ENCODE measurements around the gene AGBL3.
"Not testable (repeated sequence)": the region's sequence is repeated elsewhere in the genome, so short reads cannot be mapped to it uniquely, and the experiment has no call there.

Gene AGBL3

DNA sequence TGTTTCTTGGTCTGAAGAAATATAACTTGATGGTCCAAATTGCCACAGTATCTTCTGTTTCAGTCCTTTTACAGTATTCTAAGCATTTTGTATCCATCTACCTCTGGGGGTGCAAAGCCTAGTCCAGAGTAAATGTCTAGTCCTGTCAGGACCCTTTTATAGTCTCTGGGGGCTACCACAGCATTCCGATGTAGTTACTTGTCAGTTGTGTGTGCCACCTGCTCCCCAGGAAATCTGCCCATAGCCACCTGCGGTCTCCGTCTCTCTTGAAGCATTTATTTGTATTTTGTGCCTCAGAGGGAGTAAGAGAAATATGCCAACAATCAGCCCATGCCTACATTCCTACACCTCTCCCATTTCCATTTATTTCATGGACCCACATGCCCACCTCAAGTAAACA, 12.8 kb downstream of the AGBL3 start:
- no peak for DNase-seq (ENCODE audit: low read depth)
- TF ChIP-seq CTCF (IDR thresholded peaks at IDR 0.05; ENCODE audit: low read length, missing control alignments) = no peak
- no peak overlapping the region for H3K4me3 ChIP-seq (replicated peaks; ENCODE audit: low read depth, low read length)

DNA sequence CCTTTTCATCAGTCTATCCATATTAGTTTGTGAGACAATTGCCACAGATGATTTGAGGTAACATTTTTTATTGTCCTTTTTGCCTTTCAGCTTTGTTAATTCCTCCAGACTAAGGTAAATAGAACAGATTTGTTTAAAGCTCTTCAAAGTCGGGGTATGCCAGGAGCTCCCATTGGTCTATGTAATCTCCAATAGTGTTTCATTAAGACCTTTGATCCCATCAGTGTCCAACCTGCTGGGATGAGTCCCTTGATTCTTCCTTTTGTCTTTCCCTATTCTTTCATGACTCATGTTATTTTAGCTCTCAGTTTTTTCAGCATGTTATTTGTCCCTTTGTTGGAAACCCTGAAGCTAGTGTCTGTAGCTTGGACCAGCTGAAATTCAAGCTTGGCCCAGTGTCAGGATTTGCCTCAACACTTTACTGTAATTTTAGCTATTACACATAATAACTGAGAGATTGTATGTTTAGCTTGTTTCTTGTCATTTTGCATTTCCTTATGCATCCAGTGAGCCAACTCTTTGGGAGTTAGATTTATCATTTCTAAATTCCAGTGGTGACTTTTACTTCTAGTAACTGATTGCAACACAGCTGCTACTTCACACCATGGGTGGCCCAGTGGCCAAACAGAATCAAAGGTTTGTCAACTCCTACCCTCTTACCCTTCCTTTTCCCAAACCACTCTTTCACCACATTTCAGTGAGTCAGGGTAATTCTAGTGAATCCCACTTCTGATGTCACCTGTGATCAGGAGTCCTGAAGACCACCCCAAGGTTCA, 15.3 kb downstream of the AGBL3 start:
- no peak for TF ChIP-seq CTCF (IDR thresholded peaks at IDR 0.05; ENCODE audit: low read length, missing control alignments)
- peak; percentile 30 for DNase-seq (ENCODE audit: low read depth)
- no peak overlapping the region for H3K4me3 ChIP-seq (replicated peaks; ENCODE audit: low read depth, low read length)

GRCh38 chr7:135012229-135012628, 25.9 kb downstream of the AGBL3 start:
- DNase-seq (ENCODE audit: low read depth) = no peak
- no peak overlapping the region for H3K4me3 ChIP-seq (replicated peaks; ENCODE audit: low read depth, low read length)
- TF ChIP-seq CTCF (IDR thresholded peaks at IDR 0.05; ENCODE audit: low read length, missing control alignments) = no peak

- no peak overlapping the region for H3K4me3 ChIP-seq (replicated peaks; ENCODE audit: low read depth, low read length)
- no peak for DNase-seq (ENCODE audit: low read depth)
- TF ChIP-seq CTCF (IDR thresholded peaks at IDR 0.05; ENCODE audit: low read length, missing control alignments) = no peak
Observed at GRCh38 chr7:135023622-135024021, 37.3 kb downstream of the AGBL3 start.

GRCh38 chr7:135035252-135035651, 48.9 kb downstream of the AGBL3 start:
- TF ChIP-seq CTCF (IDR thresholded peaks at IDR 0.05; ENCODE audit: low read length, missing control alignments) = no peak

DNA sequence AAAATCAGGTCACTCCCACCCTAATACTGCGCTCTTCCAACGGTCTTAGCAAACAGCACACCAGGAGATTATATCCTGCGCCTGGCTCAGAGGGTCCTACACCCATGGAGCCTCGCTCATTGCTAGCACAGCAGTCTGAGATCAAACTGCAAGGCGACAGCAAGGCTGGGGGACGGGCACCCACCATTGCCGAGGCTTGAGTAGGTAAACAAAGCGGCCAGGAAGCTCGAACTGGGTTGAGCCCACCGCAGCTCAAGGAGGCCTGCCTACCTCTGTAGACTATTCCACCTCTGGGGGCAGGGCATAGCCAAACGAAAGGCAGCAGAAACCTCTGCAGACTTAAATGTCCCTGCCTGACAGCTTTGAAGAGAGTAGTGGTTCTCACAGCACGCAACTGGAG, 80.7 kb downstream of the AGBL3 start:
- not testable (repeated sequence) for H3K4me3 ChIP-seq (replicated peaks; ENCODE audit: low read depth, low read length); DNase-seq (ENCODE audit: low read depth)

More at GRCh38 chr7:135035252-135035651, 48.9 kb downstream of the AGBL3 start:
- no peak for DNase-seq (ENCODE audit: low read depth)
- H3K4me3 ChIP-seq (replicated peaks; ENCODE audit: low read depth, low read length) = no peak overlapping the region

DNA sequence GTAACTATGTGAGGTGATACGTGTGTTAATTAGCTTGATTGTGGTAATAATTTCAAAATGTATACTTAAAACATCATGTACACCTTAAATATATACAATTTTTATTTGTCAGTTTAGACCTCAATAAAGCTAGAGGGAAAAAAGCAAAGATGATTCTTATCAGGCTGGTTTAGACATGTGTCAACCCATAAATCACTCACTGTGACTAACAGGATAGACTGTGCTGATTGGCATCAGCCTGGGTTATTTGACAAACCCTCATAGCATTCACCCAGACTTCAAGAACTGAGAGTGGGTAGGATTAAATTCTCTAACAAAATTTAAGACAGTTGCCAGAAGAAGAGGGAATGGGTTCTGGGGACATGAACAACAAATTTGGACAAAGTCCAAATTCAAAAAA, 87.8 kb downstream of the AGBL3 start:
- no peak for TF ChIP-seq CTCF (IDR thresholded peaks at IDR 0.05; ENCODE audit: low read length, missing control alignments)
- no peak overlapping the region for H3K4me3 ChIP-seq (replicated peaks; ENCODE audit: low read depth, low read length)
- no peak for DNase-seq (ENCODE audit: low read depth)
